ENCODE data around the gene CCL13. TPM values are rescaled to one million over a fixed set of nuclear protein-coding genes. Genes with fewer than 3 reads are reported as not detected.

Gene CCL13
- total and polyA plus RNA-seq, 12 donors, result 0.39 to 64.0 (median 1.4) TPM; not detected in 1

- intact Hi-C loops (cut with DNase I), result no loop called here
- H3K27ac ChIP-seq, result no peak overlapping the region
- peaks cover 0 to 32% (median 0%) of the 10 kb centered on the region in 9 donors for H3K4me1 ChIP-seq
- peaks cover 0 to 38% (median 17%) of the 10 kb centered on the region in 7 donors for H3K27me3 ChIP-seq
- 73 to 74% methylated on average over 3 of the region's 3 CpGs for WGBS, 2 donors
- no peaks in the 10 kb centered on the region for H3K36me3 ChIP-seq
- ATAC-seq (no peak), DNase-seq (no peak)
- TF ChIP-seq, protein P1, sequence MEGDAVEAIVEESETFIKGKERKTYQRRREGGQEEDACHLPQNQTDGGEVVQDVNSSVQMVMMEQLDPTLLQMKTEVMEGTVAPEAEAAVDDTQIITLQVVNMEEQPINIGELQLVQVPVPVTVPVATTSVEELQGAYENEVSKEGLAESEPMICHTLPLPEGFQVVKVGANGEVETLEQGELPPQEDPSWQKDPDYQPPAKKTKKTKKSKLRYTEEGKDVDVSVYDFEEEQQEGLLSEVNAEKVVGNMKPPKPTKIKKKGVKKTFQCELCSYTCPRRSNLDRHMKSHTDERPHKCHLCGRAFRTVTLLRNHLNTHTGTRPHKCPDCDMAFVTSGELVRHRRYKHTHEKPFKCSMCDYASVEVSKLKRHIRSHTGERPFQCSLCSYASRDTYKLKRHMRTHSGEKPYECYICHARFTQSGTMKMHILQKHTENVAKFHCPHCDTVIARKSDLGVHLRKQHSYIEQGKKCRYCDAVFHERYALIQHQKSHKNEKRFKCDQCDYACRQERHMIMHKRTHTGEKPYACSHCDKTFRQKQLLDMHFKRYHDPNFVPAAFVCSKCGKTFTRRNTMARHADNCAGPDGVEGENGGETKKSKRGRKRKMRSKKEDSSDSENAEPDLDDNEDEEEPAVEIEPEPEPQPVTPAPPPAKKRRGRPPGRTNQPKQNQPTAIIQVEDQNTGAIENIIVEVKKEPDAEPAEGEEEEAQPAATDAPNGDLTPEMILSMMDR (IDR thresholded peaks at IDR 0.05), result no peak
- no peak overlapping the region for H3K4me3 ChIP-seq
- H3K9me3 ChIP-seq, result no peaks in the 10 kb centered on the region
Measured at GRCh38 chr17:34383216-34383615, 26.9 kb downstream of the CCL13 start.

GRCh38 chr17:34384271-34384670 lies 28.0 kb downstream of the CCL13 start:
- no peaks in the 10 kb centered on the region for H3K36me3 ChIP-seq
- no peaks in the 10 kb centered on the region for H3K9me3 ChIP-seq
- ATAC-seq (no peak), DNase-seq (no peak)
- WGBS, 2 donors, result 72 to 78% methylated on average over 1 of the region's 1 CpG
- no peak overlapping the region for H3K27ac ChIP-seq
- H3K27me3 ChIP-seq, result peaks cover 0 to 28% (median 17%) of the 10 kb centered on the region in 7 donors
- peaks cover 0 to 25% (median 0%) of the 10 kb centered on the region in 9 donors for H3K4me1 ChIP-seq
- intact Hi-C loops (cut with DNase I), result no loop called here
- TF ChIP-seq, protein P1 (IDR thresholded peaks at IDR 0.05), result no peak
- no peak overlapping the region for H3K4me3 ChIP-seq

- Histone ChIP-seq H3K9me3 (no peaks in the 10 kb centered on the region), H3K27me3 (peaks cover 0 to 27% (median 11%) of the 10 kb centered on the region in 7 donors), H3K36me3 (no peaks in the 10 kb centered on the region), H3K27ac (no peak overlapping the region), H3K4me1 (peaks cover 0 to 25% (median 0%) of the 10 kb centered on the region in 9 donors), H3K4me3 (no peak overlapping the region)
- 76 to 77% methylated on average over 9 of the region's 9 CpGs for WGBS, 2 donors
- intact Hi-C loops (cut with DNase I), result no loop called here
- DNase-seq (no peak), ATAC-seq (no peak)
- TF ChIP-seq, protein P1 (IDR thresholded peaks at IDR 0.05), result no peak
Measured at GRCh38 chr17:34384822-34385605, 28.7 kb downstream of the CCL13 start.

GRCh38 chr17:34386343-34386696 lies 30.0 kb downstream of the CCL13 start:
- no peaks in the 10 kb centered on the region for H3K9me3 ChIP-seq
- peaks cover 0 to 25% (median 0%) of the 10 kb centered on the region in 9 donors for H3K4me1 ChIP-seq
- intact Hi-C loops (cut with DNase I), result no loop called here
- TF ChIP-seq, protein P1 (IDR thresholded peaks at IDR 0.05), result no peak
- 79 to 83% methylated on average over 5 of the region's 5 CpGs for WGBS, 2 donors
- no peak overlapping the region for H3K4me3 ChIP-seq
- no peak for ATAC-seq
- H3K36me3 ChIP-seq, result no peaks in the 10 kb centered on the region
- no peak overlapping the region for H3K27ac ChIP-seq
- DNase-seq, result no peak
- peaks cover 0 to 32% (median 6%) of the 10 kb centered on the region in 7 donors for H3K27me3 ChIP-seq

Measured in heart right ventricle (tissue), 16 donors.